HUDEP-2 (cell line): ENCODE data around the gene ELAC2.

Experiments used
- DNase-seq, 76 experiments: peaks; one replicate each; lab custom pipeline; 2025; ENCODE audit not compliant: unreplicated experiment in 76 of 76; lab: John Stamatoyannopoulos, UW

Gene ELAC2

DNA sequence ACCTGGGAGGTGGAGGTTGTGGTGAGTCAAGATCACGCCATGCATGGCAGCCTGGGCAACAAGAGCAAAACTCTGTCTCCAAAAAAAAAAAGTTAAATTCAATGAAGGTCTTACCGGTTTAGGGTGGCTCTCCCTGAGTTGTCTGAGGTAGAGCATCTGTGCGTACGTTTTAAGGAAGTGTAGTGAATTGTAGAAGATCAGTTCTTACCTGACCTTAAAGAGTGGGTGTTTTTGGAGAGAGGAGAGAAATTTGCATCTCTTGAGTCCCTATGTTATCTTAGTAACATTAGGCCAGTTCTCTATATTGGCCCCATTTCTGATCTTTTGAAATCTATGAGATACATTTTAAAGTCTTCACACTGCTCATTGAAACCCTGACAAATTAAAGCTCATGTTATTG is 56.2 kb downstream of the ELAC2 start:
- no peak for DNase-seq

DNA sequence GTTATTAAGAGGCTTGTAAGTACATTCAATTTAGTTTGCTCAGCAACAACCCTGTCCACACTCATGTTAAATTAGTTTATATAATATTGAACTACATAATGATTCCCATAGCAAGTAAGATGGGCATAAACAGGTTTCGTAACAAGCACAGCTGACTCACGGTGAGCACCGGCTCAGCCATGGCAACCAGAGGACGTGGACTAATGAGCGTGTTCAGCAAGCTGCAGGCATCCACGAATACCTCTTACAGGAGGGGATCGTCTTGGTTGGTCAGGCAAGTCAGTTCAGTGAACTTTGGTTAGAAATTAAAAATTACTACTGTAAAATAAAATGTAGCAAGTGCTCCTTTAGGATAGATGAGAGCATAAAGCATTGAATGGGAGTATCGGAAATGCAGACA is 58.4 kb downstream of the ELAC2 start:
- DNase-seq = no peak

DNA sequence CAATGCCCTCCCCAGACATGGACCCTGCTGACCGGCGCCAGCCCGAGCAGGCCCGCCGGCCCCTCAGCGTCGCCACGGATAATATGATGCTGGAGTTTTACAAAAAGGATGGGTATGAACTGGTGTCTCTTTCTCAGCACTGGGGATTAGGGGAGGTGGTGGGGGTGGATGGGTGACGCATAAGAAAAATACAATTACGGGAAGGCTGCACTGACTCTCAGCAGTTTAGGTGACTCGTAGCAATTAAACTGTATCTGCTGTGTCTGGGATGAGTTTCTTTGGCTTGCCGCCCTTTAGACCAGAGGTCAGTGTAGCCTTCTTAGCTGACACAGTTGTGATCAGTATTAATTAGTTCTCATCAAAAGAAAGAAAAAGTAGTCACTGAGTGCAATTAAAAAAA is 59.0 kb downstream of the ELAC2 start:
- DNase-seq = no peak

DNA sequence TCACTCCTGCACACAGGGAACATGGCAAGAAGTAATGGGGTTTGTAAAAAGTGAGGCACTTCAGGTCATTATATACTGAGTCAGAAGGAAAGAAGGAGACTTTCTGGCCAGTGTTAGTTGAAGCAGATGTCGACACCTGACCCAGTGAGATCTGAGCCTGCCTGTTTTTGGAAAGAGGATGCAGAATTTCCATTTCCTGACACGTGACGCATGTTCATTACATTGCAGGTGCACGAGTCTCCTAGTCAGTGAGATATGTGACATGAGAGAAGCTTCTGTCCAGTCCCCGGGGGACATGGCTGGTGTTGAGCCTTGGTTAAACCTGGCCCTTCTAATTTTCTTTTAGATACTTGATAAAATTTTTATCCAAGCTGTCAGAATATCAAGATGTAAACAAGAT is 62.3 kb downstream of the ELAC2 start:
- no peak for DNase-seq

DNA sequence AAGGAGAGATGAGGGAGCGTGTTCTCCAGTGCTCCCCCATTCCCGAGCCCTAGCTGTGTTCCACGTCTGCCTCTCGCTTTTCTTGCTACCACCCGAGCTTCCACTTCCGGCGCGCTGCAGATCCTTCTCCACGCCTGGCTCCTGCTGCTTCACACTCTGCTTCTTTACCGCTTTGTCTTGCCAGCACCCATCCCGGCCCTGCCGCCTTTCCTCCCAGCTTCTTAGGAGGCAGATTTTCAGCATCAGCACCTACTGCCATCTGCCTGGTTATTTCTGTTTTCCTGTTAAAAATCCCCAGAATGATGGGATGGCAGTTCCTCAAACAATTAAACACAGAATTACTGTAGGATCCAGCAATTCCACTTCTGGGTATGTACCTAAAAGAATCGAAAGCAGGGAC is 64.7 kb downstream of the ELAC2 start:
- no peak for DNase-seq

DNA sequence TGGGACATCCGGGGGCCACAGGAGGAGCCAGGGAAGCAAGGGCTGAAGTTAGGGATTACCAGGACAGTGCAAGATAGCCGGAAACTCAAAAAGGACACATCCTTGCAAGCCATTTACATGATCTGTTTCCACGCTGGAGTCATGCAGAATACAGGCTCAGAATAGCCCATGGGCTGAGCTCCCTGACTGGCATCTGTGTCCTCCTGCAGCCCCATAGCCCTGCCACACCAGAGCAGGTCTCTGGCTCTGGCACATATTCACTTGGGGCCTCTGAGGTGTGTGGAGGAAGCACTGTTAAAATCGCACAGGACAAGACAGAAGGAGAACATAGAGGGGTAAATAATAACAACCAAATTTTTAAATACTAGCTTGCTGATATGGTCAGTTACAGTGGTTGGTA is 65.8 kb downstream of the ELAC2 start:
- DNase-seq = no peak

DNA sequence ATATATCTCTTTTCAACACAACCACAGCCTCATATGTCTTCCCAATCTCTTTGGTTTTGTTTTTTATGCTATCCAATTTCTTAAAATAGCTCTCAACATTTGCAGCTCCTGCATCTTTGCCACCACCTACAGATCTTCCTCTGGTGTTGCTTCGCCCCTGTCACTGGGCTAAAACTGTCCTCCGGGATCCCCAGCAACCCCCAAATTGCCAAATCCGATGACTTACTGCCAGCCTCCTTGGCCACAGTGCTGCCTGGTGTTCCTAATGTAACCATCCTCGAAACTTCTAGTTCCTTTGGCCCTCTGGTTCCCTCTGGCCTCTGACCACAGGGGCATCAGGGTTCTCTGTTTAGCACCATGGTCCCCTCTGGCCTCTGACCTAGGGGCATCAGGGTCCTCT is 70.8 kb downstream of the ELAC2 start:
- no peak for DNase-seq
